GM19455 (cell line): Measurements from ENCODE around the gene IZUMO1R.
"Not testable (repeated sequence)": the region's sequence is repeated elsewhere in the genome, so short reads cannot be mapped to it uniquely, and the experiment has no call there.

Experiments used
- ATAC-seq: cut with Tn5 transposase; IDR thresholded peaks from one replicate; pipeline ENCODE4 v1.9.1; 2021; ENCODE audit not compliant: unreplicated experiment

Gene IZUMO1R

DNA sequence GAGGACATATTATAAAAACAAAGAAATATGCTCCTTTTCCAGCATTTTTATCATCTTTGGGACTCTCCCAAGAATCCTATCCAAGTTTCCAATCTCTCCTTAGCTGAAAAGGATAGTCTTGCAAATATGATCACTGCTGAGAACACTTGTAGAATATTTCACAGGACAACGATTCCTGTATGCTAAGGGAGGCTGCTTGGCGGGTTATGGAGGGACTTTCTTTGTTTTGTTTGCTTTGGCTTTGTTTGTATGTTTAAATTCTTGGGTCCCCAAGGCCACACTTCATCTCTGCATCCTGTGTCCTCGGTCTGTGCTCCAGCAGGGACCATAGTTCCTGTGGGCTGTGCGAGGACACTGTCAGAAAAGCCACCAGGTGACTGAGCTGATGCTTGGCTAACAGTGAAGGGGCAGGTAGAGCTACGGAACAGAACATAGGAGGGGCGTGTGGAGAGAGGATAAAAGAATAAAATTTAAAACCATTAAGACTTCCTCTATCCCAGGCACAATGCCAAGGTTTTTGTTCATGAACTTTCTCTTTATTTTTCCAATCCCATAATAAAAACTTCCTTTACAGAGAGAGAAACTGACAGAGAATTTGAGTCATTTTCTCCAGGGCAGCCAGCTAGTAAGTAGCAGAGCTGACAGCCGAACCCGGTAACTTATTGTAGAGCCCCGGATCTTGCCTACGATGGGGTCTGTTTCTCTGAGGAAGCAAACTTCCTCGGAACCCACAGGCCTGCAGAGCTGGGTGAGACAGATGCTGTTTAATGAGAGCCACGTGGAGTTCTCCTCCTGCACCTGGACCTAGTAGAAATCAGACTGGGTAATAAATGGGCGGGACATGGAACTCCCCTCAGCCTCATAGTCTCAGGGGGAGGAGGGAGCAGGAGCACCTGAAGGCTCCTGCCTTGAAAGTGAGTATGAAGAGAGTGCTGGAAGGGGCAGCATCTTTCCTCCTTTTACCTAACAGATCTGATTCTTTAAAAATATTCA is at the start of gene IZUMO1R:
Gene IZUMO1R, plus strand, starts transcription at position 615 of the 993 bp plus-strand sequence. CDS start 1,057 bp downstream, outside the sequence.
- ATAC-seq = no peak

DNA sequence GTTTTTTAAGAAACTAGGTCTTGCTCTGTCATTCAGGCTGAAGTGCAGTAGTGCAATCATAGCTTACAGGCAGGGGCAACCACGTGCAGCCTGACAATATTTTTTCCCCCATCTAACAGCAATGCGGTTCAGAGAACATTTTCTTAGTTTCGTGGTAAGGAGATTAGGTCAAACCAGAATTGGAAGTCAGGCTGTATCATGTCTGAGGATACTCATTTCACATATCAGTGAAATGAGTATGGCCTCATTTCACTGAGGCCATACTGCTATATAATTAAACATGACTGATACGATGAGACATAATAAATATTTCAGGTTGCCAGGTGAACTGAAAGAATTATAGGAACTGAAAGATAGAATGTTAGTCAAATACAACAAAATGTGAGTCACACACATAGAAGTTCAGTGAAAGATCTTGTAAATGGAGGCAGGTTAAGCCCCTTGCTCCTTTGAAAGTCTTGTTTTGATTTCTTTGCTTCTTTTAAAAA is 32.5 kb upstream of the IZUMO1R start:
- peak; percentile 78 for ATAC-seq

DNA sequence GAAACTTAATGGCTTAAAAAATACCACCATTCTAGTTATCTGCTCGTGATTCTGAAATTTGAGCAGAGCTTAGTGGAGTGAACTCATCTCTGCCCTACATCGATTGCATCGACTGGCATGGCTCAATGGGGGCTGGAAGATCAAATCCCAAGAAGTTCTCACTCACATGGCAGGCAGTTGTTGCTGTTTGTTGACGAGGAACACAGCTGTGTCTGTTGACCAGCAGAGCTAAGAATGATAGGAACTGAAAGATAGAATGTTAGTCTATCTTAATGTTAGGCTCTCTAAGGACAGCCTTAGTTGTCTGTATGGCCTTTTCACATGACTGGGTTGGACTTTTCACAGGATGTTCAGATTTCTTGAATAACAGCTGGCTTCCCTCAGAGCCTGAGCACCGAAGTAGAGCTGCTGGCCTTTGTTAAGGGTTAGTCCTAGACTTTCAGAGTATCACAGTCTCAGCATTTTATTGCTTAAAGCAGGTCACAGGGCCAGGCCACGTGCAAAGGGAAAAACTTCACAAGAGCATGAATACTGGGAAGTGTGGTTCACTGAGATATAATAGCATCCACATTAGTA is 31.6 kb upstream of the IZUMO1R start:
- peak; percentile 60 for ATAC-seq

DNA sequence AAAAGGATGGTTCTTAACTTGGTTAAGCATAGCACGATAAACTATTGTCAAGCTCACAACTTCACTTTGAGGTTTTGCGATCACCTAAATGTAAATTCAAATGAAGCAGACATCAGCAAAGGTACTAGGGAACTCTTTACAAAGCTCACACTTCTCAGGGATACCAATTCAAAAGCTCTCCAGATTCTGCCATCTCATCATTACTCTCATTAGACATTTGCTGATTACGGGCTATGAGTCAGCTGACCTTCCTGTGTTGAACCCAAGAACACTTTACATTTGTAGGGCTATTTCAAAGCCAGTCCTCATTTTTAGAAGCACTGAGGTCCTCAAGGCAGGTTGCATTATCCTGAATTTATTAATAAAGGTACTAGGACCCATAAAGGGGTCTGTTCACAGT is 28.4 kb upstream of the IZUMO1R start:
- ATAC-seq = no peak

DNA sequence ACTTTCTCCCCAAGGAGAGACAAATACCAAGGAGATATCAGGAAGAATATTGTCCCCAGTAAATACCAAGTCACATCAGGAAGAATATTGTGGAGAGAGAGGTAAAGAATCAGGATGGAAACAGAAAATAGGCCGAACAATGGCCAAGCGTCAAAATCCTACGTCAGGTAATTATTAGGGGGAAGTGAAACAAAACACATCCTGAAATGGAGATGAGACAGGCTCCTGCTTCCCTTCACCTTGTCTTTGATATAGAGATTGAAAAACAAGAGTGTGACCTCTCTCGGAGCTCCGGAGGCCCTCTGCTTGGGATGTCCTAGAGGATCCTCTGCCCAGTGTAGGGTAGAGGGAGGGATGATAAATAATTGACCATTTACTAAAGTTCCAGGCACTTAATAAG is 27.4 kb upstream of the IZUMO1R start:
- no peak for ATAC-seq

DNA sequence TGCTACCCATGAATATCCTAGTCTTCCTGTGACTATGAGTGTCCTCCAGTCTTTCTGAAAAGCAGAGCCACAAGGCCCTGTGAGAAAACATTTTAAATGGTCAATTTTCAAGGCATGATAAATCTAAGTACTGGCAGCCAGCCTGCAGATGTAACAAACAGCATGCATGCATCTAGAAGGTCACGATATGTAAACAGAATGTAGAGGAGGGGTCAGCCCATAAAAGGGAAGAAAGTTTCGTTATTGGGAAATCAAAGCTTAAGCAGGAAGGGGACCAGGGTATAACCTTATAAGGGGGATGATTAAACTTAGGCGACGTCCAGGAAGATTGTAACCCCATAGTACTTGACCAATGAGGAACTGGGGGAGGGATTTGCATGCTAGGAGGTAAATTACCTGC is 26.2 kb upstream of the IZUMO1R start:
- ATAC-seq = not testable (repeated sequence)

DNA sequence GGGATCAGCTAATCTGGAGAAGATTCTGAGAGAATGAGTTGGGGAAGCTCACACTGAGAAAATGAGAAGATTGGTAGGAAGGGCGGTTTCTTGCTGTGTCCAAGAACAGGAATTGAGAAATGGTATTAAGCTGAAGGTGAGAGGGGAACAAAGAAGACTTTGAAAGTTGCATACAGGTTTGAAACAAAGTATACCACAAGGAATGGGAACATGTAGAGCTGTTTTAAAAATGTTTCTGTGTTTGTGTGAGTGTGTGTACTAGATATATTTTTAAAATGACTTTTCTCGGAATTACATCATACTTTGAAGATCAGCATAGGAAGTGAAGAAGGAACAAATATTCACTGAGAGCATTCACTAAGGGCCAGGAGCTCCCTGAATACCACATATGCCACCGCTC is 24.4 kb upstream of the IZUMO1R start:
- ATAC-seq = no peak

DNA sequence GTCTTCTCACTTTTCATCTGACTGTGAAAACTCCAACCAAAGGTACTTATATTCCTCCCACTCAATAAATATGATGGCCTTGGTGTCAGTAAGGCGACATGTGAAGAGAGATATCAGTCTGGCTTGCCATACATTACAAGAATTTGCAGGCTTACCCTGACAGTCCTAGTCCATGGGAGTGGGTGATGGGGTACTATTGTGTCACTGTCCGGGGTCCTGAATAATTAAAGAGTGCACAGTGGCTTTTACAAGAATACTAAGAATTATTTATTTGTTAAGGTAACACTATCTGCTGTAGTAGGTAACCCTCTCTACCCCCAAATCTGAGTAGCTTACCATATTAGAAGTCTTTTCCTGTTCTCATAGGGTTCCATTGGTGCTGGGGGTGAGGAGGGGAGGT is 23.1 kb upstream of the IZUMO1R start:
- no peak for ATAC-seq

DNA sequence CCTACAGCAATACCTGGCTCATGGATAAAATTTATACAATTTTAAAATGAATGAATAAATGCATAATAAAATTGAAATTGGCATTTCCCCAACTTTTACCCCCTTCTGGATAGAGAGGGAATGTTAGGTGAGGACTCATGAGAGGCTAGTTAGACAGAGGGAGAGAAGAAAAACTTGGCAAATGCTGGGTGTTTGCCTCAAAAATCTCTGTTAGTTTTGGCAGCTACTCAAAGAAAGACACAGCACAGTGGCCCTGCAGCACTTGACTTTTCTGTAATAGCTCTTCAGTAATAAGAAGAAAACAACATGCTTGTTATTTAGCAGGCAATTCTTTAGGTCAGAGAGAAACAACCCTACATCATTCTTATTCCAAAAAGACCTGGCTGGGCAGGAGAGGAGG is 20.7 kb upstream of the IZUMO1R start:
- no peak for ATAC-seq

DNA sequence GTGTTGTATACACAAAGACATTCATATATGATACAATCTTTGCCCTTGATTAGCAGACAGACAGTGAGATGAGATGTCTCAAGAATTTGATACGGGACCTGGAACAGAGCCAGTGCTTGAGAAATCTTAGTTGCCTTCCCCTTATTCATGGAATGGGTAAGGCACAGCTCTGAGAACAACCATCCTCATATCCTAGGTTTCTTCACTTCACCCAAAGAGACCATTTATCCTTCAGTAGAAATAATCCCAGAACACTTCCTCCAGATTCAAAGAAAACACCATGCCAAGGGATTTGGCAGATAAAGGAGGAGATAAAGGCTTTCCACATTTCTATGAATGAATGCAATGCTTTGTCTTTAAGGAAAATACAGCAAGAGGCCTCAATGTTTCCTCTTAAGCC is 8.8 kb upstream of the IZUMO1R start:
- no peak for ATAC-seq

DNA sequence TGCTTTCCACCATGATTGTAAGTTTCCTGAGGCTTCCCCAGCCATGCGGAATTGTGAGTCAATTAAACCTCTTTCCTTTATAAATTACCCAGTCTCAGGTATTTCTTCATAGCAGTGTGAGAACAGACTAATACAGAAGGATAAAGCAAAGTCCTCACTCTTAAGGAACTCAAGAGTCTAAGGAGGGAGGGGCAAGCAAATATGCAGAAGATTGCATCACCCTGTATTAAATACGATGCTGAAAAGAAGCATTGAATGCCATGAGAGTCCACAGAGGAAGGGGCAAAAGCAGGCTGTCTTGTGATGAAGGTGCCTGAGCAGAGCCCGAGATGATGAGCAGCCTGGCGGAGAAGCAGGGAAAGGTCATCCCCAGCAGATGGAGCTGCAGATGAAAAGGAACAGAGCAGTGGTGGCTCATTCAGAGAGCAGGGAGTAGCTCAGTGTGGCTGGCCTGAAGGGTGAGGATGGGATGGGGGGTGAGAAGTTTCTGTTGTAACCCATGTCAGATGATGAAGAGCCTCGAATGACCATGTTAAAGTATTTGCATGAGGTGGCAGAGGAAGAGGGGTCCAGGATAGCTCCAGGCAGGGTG is 6.3 kb upstream of the IZUMO1R start:
- ATAC-seq = no peak

DNA sequence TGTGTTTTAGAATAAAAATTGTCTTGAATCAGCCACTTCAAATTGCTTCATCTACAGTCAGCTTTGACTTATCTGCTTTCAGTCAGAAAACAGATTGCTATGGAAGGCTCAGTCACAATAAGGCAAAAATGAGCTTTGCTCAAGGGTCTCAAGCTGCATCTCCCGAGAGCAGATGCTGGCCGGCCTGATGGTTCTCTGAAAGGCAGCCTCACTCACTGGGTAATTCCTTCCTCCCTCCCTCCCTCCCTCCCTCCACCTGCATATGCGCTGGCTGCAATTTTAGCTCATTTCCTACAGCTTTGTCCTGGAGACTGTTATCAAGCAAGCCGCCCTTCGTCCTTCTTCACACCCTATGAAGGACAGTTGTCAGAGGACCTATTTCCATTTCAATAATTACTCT is 1.6 kb upstream of the IZUMO1R start:
- no peak for ATAC-seq

DNA sequence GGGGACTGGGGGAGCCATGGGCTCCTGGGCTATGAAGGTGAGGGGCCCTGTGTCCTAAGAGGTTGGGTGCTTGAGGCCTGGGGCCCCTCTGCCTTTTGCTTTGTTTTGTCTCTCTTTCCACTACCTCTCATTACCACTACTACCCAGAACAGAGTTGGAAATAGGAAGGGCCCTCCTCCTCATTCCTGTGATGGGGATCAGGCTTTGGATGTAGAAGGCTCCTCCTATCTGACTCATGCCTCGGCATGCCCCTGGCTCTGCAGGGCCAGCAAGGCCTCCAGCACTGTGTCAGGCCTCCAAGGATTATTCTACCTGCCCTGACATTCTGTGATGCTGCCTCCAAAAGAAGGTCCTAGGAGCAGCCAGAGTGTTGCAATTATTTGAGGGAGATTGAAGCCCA is 766 bp downstream of the IZUMO1R start:
- no peak for ATAC-seq

DNA sequence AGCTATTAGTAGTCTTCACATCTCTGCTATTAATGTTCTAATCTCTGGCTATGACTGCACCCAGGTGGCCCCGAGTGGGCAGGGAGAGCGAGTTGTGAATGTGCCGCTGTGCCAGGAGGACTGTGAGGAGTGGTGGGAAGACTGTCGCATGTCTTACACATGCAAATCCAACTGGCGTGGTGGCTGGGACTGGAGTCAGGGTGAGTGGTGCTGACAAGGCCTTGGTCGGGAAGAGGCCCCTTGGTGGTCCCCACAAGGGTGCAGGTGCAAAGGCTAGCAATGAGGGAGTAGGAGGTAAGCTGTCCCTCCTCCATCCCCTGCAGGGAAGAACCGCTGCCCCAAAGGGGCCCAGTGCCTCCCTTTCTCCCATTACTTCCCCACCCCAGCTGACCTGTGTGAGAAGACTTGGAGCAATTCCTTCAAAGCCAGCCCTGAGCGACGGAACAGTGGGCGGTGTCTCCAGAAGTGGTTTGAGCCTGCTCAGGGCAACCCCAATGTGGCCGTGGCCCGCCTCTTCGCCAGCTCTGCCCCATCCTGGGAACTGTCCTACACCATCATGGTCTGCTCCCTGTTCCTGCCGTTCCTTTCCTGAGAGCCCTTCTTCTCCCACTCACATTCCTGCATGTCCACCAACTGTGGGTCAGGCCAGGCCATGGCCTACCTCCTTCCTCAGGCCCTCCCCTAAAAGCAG is 2.9 kb downstream of the IZUMO1R start:
- ATAC-seq = no peak

DNA sequence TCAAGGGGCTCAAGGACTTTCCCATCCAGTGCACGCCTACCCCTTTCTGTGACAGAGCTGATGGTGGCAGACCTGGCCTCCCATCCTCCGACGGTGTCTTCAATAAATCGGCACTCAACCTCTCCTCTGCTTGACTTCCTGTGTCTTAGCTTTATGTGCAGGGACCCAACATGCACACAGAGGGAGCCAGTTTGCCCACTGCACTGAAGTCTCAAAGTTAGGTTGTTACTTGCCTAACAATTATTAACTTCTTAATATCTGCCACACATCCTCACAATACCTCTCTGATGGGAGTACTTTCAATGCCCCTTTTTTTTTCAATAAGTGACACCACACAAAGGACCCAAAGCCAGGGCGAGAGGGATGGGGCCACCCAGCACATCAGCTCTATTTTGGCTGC is 3.6 kb downstream of the IZUMO1R start:
- ATAC-seq = no peak

DNA sequence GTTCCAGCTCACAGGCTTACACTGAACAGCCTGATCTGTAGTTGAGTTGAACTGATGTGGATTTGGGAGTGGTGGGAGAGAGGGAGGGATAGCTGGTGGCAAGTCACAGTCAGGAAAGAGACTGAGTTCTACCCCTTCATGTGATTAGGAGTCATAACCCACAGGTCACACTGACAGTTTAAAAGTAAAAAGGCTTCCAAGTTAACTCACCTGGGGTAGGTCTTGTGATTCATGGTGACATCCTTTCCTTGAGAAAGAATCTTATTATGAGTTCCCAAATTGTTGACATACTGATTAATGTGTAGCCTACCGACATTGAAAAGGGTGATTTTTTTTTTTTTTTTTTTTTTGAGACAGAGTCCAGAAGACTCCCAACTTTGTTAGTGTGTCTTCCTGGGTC is 5.4 kb downstream of the IZUMO1R start:
- ATAC-seq = no peak

DNA sequence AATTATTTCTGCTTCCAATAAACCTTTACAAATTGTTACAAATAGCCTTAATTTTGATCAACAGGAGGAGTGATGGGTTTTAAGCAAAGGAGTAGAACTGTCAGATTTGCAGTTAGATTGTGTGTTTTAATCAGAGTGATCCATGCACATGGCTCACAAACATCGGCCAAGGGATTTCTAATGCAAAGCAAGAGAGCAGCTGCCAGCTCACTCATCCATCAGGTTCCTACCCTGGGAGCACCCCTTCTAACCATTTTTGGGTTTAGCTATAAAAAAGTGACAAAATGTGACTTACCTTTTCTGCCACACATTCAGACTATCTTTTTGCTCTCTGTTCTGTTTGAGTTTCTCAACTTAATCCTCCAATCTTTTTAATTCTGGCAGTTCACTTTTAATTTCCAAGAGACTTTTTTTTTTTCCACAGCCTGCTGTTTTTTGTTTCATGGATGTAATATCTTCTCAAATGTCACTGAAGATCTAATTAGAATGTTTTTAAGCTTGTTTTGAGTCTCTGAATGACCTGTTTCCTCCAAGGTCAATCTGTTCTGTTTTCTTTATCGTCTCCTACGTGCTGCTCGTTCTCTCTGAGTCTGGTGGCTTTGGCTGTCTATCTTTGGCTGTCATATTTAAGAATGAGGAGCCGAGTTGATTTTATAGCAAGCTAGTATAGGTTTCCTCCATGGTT is 6.0 kb downstream of the IZUMO1R start:
- ATAC-seq = no peak

DNA sequence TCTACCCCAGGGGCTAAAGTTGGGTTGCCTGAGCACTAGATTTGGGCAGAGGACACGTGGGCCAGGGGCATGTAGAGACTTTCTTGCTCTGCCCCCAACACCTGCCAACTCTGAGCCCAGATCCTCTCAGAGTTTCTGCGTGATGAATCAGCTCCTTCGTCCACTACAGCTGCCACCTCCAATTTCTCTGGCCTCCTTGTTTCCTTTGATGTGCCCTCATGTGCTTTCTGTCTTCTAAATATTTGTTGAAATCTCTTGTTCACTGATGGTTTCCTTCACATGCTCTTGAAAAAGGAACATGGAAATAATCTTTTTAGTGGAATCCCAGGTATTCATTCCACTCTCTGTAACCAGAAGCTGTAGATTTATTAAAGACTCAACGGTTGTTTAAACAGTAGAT is 8.0 kb downstream of the IZUMO1R start:
- no peak for ATAC-seq

DNA sequence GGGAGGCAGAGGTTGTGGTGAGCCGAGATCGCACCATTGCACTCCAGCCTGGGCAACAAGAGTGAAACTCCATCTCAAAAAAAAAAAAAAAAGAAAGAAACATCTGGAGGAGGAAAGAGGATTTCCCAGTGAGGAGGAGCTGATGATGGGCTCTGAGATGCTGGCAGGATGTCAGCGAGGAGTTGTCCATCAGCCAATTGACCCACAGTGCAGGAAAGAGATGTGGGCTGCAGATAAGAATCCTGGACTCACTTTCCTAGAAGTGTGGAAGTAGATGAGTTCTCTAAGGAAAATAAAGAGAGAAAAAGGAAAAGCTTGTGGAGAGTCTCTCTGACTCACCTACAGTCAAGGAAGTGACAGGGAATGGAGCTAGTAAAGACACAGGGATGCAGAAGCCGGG is 9.7 kb downstream of the IZUMO1R start:
- ATAC-seq = no peak

DNA sequence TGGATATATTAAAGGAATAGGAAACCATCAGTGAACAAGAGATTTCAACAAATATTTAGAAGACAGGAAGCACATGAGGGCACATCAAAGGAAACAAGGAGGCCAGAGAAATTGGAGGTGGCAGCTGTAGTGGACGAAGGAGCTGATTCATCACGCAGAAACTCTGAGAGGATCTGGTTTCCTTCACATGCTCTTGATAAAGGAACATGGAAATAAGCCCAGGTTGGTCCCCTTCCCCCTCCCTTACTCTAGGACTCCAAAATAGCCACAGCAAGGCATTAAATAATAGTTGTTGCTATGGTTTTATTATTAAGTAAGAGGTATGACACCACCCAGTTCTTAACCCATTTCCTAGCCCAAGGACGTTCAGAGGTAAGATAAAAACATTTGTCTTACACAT is 11.3 kb downstream of the IZUMO1R start:
- ATAC-seq = no peak

DNA sequence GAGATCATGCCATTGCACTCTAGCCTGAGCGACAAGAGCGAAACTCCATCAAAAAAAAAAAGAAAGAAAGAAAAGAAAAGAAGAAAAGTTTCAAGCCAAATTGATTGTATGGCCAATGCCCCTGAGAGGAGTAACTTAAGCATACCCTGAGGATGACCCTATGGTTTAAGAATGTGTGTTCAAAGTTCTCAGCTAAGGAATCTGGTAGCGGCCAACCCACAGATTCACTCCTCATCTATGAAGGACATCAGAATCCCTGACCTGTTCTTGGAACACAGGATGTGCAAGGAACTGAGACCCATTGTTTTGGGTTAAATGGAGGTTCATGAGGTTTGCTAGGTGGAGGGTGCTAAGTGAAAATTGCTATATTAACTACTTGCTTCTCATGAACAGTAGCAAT is 18.1 kb downstream of the IZUMO1R start:
- ATAC-seq = no peak
